HCT116 (cell line): ENCODE data around the gene HCN4. TPM values are rescaled to one million over a fixed set of nuclear protein-coding genes. Genes with fewer than 3 reads are reported as not detected.

Experiments
- ATAC-seq: fragments of 200-7000 bp; cut with Tn5 transposase; 2 replicates; pipeline ENCODE4 v1.9.1; 2020; ENCODE audit warnings: mild to moderate bottlenecking, moderate library complexity
- BruUV-seq: library from RNA; stranded (reverse); fragments of 400-500 nt; replicated peaks from 2 replicates; lab custom pipeline; 2021; lab: Mats Ljungman, UMichigan
- CTCF ChIA-PET: fragments of 300-600 bp; sonication (Branson Sonifier 250); formaldehyde crosslinking; loops from one replicate; lab custom pipeline; 2021; ENCODE audit warnings: antibody characterized with exemption; lab: Charles Lee
- POLR2A ChIA-PET: fragments of 300-600, 350-600 bp; sonication (Branson Sonifier 250); formaldehyde crosslinking; loops from one replicate; lab custom pipeline; 2021; ENCODE audit warnings: antibody characterized with exemption; lab: Charles Lee
- RAD21 ChIA-PET, 2 experiments: fragments of 300-600 bp; sonication (Branson Sonifier 250); formaldehyde crosslinking; loops; one replicate each; lab custom pipeline; 2023; ENCODE audit warnings: low total read pairs in 2 of 2; ENCODE audit not compliant: uncharacterized antibody in 2 of 2, unreplicated experiment in 2 of 2, low non-redundant PET in 1 of 2; lab: Charles Lee
- DNase-seq: peaks from one replicate; pipeline ENCODE4 v3.0.0-alpha.2; 2010; ENCODE audit warnings: low read depth, low spot score
- H2AFZ ChIP-seq: fragments of 200-600 bp; shearing (Covaris generic), sonication (generic); 2 replicates; pipeline ENCODE4 v1.6.1; 2017; ENCODE audit warnings: low read depth, mixed run types, mixed read lengths, antibody characterized with exemption, low read length; ENCODE audit not compliant: poor library complexity, severe bottlenecking
- H3K27ac ChIP-seq: 2 replicates; pipeline ENCODE4 v1.5.1; 2012; ENCODE audit warnings: low read depth, low read length
- H3K27me3 ChIP-seq: fragments of 200-600 bp; sonication (generic); 2 replicates; pipeline ENCODE4 v1.6.1; 2016; ENCODE audit warnings: mixed run types, low read length, mixed read lengths; ENCODE audit not compliant: insufficient read depth
- H3K36me3 ChIP-seq, 2 experiments: fragments of 200-500 bp in 1 of 2; fragments of 200-600 bp in 1 of 2; sonication (Bioruptor generic) in 1 of 2; sonication (generic) in 1 of 2; 2 replicates each; pipeline versions ENCODE4 v1.5.1 to v1.6.1; 2014 to 2016; ENCODE audit warnings: low read length in 2 of 2, inconsistent platforms in 1 of 2, mixed read lengths in 1 of 2, mixed run types in 1 of 2; ENCODE audit not compliant: insufficient read depth in 2 of 2, control insufficient read depth in 1 of 2
- H3K4me1 ChIP-seq, 2 experiments: fragments of 200-600 bp in 1 of 2; sonication (generic) in 1 of 2; 2 replicates each; pipeline versions ENCODE4 v1.5.1 to v1.6.1; 2012 to 2017; ENCODE audit warnings: low read length in 2 of 2, inconsistent platforms in 1 of 2, mild to moderate bottlenecking in 1 of 2, mixed read lengths in 1 of 2, mixed run types in 1 of 2, moderate library complexity in 1 of 2; ENCODE audit not compliant: insufficient read depth in 2 of 2, control insufficient read depth in 1 of 2
- H3K4me2 ChIP-seq: fragments of 200-600 bp; sonication (generic); 2 replicates; pipeline ENCODE4 v1.6.1; 2017; ENCODE audit warnings: mixed run types, low read length, mixed read lengths
- H3K4me3 ChIP-seq, 2 experiments: fragments of 200-600 bp in 1 of 2; sonication (generic) in 1 of 2; replicated peaks in 1 of 2; 2 replicates each; pipeline ENCODE4 v1.5.1; 2011 to 2016; ENCODE audit warnings: low read length in 2 of 2, control low read depth in 1 of 2, low read depth in 1 of 2, mild to moderate bottlenecking in 1 of 2, mixed read lengths in 1 of 2, mixed run types in 1 of 2
- H3K79me2 ChIP-seq: fragments of 200-600 bp; sonication (generic); 2 replicates; pipeline ENCODE4 v1.6.1; 2017; ENCODE audit warnings: mild to moderate bottlenecking, mixed run types, low read length, moderate library complexity, mixed read lengths; ENCODE audit not compliant: insufficient read depth
- H3K9ac ChIP-seq: fragments of 200-600 bp; sonication (generic); 2 replicates; pipeline ENCODE4 v1.6.1; 2016; ENCODE audit warnings: low read length, mixed read lengths
- H3K9me2 ChIP-seq: fragments of 200-600 bp; sonication (generic), shearing (Covaris generic); 2 replicates; pipeline ENCODE4 v1.6.1; 2017; ENCODE audit warnings: mixed run types, mild to moderate bottlenecking, moderate library complexity; ENCODE audit not compliant: insufficient read depth
- H3K9me3 ChIP-seq, 2 experiments: fragments of 200-500 bp in 1 of 2; fragments of 200-600 bp in 1 of 2; sonication (Bioruptor generic) in 1 of 2; sonication (generic) in 1 of 2; 2 replicates each; pipeline ENCODE4 v1.6.1; 2014 to 2017; ENCODE audit warnings: low read length in 2 of 2, mixed read lengths in 2 of 2, inconsistent platforms in 1 of 2, low read depth in 1 of 2, mild to moderate bottlenecking in 1 of 2, mixed run types in 1 of 2, moderate library complexity in 1 of 2; ENCODE audit not compliant: control insufficient read depth in 1 of 2, insufficient read depth in 1 of 2
- H4K20me1 ChIP-seq: fragments of 200-600 bp; sonication (generic), shearing (Covaris generic); 2 replicates; pipeline ENCODE4 v1.6.1; 2017; ENCODE audit warnings: mixed run types, mild to moderate bottlenecking, moderate library complexity; ENCODE audit not compliant: insufficient read depth
- CEBPB ChIP-seq: IDR thresholded peaks from 2 replicates; pipeline ENCODE4 v1.6.1; 2012; ENCODE audit warnings: low read depth
- JUND ChIP-seq: IDR thresholded peaks from 2 replicates; pipeline ENCODE4 v1.6.1; 2012
- RAD21 ChIP-seq: IDR thresholded peaks from 2 replicates; pipeline ENCODE4 v1.6.1; 2012; ENCODE audit warnings: low read depth, mild to moderate bottlenecking
- SP1 ChIP-seq: IDR thresholded peaks from 2 replicates; pipeline ENCODE4 v1.6.1; 2012; ENCODE audit warnings: low read depth
- YY1 ChIP-seq: IDR thresholded peaks from 2 replicates; pipeline ENCODE4 v1.6.1; 2011; ENCODE audit warnings: low read length, low read depth, moderate library complexity, mild to moderate bottlenecking; ENCODE audit not compliant: insufficient replicate concordance; ENCODE audit errors: extremely low read depth
- ZBTB33 ChIP-seq: IDR thresholded peaks from 2 replicates; pipeline ENCODE4 v1.6.1; 2011; ENCODE audit warnings: mild to moderate bottlenecking, low read length, moderate library complexity; ENCODE audit not compliant: insufficient replicate concordance; ENCODE audit errors: extremely low read depth
- ZNF274 ChIP-seq: fragments of 200-500 bp; sonication (Bioruptor generic); IDR thresholded peaks from 2 replicates; pipeline ENCODE4 v1.6.1; 2014; ENCODE audit warnings: mild to moderate bottlenecking, low read depth, low read length, inconsistent platforms
- intact Hi-C: fragments of 100-400 bp; cut with micrococcal nuclease; formaldehyde crosslinking; loops from 2 replicates; pipeline ENCODE4 v1.10.0; 2022
- total RNA-seq: library from RNA; stranded (reverse); gene quantifications from one replicate; pipeline ENCODE4 v1.2.1, GENCODE V29; 2021; ENCODE audit not compliant: unreplicated experiment

HCN4 gene
- total RNA-seq, 1 experiment from 2014 or later = 1.7 TPM

- TF ChIP-seq ZBTB33 (no peak), ZNF274 (no peak), RAD21 (no peak)
These were observed 49.1 kb downstream of the HCN4 start (continued) for GRCh38 chr15:73319460-73320245.

GRCh38 chr15:73318463-73319351, 50.1 kb downstream of the HCN4 start:
- RAD21 ChIA-PET = no interaction called here
- no TSS peak for BruUV-seq

More at GRCh38 chr15:73318463-73319351, 50.1 kb downstream of the HCN4 start:
- Histone ChIP-seq H3K9me3 (no peaks in the 10 kb centered on the region), H3K9ac (no peak overlapping the region), H2AFZ (no peak overlapping the region), H3K4me1 (no peaks in the 10 kb centered on the region), H3K27ac (no peak overlapping the region), H3K27me3 (no peaks in the 10 kb centered on the region), H4K20me1 (no peaks in the 10 kb centered on the region), H3K4me2 (no peak overlapping the region), H3K36me3 (no peaks in the 10 kb centered on the region), H3K9me2 (no peaks in the 10 kb centered on the region), H3K79me2 (no peaks in the 10 kb centered on the region), H3K4me3 (no peak overlapping the region)
- TF ChIP-seq RAD21 (no peak), JUND (no peak), CEBPB (no peak), SP1 (no peak), YY1 (no peak)
- intact Hi-C loops = no loop called here
- DNase-seq = no peak
- ChIA-PET CTCF (interaction anchor here (1.6 kb wide), 1 partner anchor 358 kb away, joined by 3 read pairs; no protein-coding TSS in a partner anchor), POLR2A (no interaction called here)
- no peak for ATAC-seq
